H1 (cell line): ENCODE measurements around the gene CHMP4A. TPM values are rescaled to one million over a fixed set of nuclear protein-coding genes. Genes with fewer than 3 reads are reported as not detected.
A peak's percentile ranks its signal among the peaks of the same experiment; 100 is the strongest.

Experiments used
- CHD7 ChIP-seq: fragments of 300-600 bp; sonication (generic); IDR thresholded peaks from 2 replicates; pipeline ENCODE4 v1.7.1; 2012; ENCODE audit warnings: low read length, moderate library complexity, mild to moderate bottlenecking, inconsistent platforms; ENCODE audit not compliant: insufficient replicate concordance
- CTBP2 ChIP-seq: IDR thresholded peaks from 2 replicates; pipeline ENCODE4 v1.7.0; 2011; ENCODE audit warnings: borderline replicate concordance, mild to moderate bottlenecking, moderate library complexity, mixed read lengths, low read length; ENCODE audit not compliant: insufficient read depth, insufficient read length
- E2F6 ChIP-seq: IDR thresholded peaks from 2 replicates; pipeline ENCODE4 v1.6.1; 2012; ENCODE audit warnings: inconsistent platforms
- JUN ChIP-seq: IDR thresholded peaks from 2 replicates; pipeline ENCODE4 v1.6.1; 2011; ENCODE audit warnings: low read depth, mild to moderate bottlenecking, improper control_type of control experiment, low read length
- POU5F1 ChIP-seq: IDR thresholded peaks from 2 replicates; pipeline ENCODE4 v1.6.1; 2011; ENCODE audit warnings: low read depth, mild to moderate bottlenecking, low read length, moderate library complexity
- RXRA ChIP-seq: IDR thresholded peaks from 2 replicates; pipeline ENCODE4 v1.6.1; 2011; ENCODE audit warnings: low read depth, mild to moderate bottlenecking, low read length, moderate library complexity; ENCODE audit not compliant: insufficient read depth
- SIRT6 ChIP-seq: IDR thresholded peaks from one replicate; pipeline ENCODE4 v1.7.1; 2012; ENCODE audit warnings: low read length, inconsistent platforms
- SIX5 ChIP-seq: IDR thresholded peaks from 2 replicates; pipeline ENCODE4 v1.6.1; 2011; ENCODE audit warnings: mild to moderate bottlenecking, low read depth, low read length
- TEAD4 ChIP-seq: IDR thresholded peaks from 2 replicates; pipeline ENCODE4 v1.6.1; 2012; ENCODE audit warnings: low read depth, low read length, inconsistent platforms, mixed read lengths
- polyA plus RNA-seq, 7 experiments: library from polyadenylated mRNA; depleted of rRNA in 3 of 7; stranded (reverse) in 5 of 7; unstranded in 2 of 7; fragments of >200 nt in 5 of 7; fragments of 200-250 nt in 2 of 7; gene quantifications; 1 replicate in 5 of 7; 2 replicates in 1 of 7; 4 replicates in 1 of 7; pipeline versions ENCODE4 v1.2.1 to v1.2.3, GENCODE V29; 2011 to 2013; ENCODE audit warnings: missing spikeins in 2 of 7, mixed read lengths in 2 of 7
- total RNA-seq: library from RNA; stranded (reverse); fragmentation: NEBNext Ultra II Directional; extraction: Animal tissue kit (Norgen Biotek cat#: 25700); gene quantifications from 2 replicates; pipeline ENCODE4 v1.2.1, GENCODE V29; 2021

CHMP4A gene
- total and polyA plus RNA-seq, 2 of the 8 experiments (the other 6 are each of a cell fraction or from before 2014, with no cell fraction given), result 32.9 to 37.6 TPM

DNA sequence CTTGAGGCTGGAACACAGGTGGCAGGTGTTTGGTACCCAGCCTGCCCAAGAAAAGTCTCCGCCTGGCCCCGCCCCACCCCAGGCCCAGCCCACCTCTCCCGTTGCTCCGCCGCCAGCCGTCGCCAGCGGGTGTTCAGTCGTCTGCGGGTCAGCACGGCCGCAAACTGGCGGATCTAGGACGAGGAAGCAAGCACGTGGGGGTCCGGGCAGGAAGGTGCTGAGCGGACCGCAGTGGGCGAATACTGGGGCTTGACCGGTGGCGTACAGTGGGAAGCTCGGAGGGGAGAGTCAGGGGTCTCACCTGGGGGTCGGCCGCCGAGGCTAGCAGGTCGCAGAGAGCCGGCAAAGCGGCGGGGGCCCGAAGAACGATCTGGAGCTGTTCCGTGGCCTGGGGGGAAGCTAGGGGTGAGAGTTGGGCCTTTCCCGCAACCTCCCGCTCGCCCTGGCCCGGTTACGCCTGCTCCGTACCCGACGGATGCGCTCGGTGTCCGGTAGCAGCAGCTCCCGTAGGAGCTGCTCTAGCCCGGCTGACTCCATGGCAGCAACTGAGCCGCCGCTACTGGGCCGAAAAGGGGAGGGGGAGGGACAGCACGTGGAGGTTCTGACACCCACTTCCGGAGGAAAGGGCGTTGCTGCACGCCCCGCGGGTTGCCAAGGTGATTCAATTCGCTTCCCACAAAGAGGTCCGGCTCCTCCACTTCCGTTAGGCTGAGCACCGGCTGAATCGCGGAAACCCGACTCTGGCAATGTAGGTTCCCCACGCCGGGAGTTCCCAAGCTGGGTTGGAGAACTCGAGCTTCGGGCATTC, 24.8 kb downstream of the CHMP4A start, which contains the start of gene IPO4 (continued):
- TF ChIP-seq CHD7 (no peak), TEAD4 (no peak), RXRA (0 out of 2 replicates have a peak, but pooled peaks have one; percentile 33), POU5F1 (0 out of 2 replicates have a peak, but pooled peaks have one; percentile 25), JUN (0 out of 2 replicates have a peak, but pooled peaks have one; percentile 24), SIX5 (peak; percentile 44; the same call in 1 of the 2 replicates), SIRT6 (no peak), E2F6 (peak; percentile 42; the same call in 1 of the 2 replicates), CTBP2 (peak; percentile 83)
